Mucosa of descending colon (tissue), 3 donors: ENCODE results near the gene LRRTM4. TPM values are rescaled to one million over a fixed set of nuclear protein-coding genes. Genes with fewer than 3 reads are reported as not detected.

Experiments
- ATAC-seq: fragments of 200-7000 bp; cut with Tn5 transposase; one replicate; pipeline ENCODE4 v1.9.1; 2020; ENCODE audit warnings: mild to moderate bottlenecking, moderate library complexity
- DNase-seq, 3 donors: peaks; one replicate each; pipeline ENCODE4 v3.0.0-alpha.2; 2020
- H3K36me3 ChIP-seq: fragments of 200-600 bp; one replicate; pipeline ENCODE4 v1.8.0; 2021; ENCODE audit warnings: low read depth, mild to moderate bottlenecking
- H3K4me1 ChIP-seq: fragments of 200-600 bp; one replicate; pipeline ENCODE4 v1.8.0; 2021; ENCODE audit warnings: low read depth, mild to moderate bottlenecking
- H3K4me3 ChIP-seq: fragments of 200-600 bp; one replicate; pipeline ENCODE4 v1.8.0; 2021; ENCODE audit warnings: mild to moderate bottlenecking
- H3K9me3 ChIP-seq: fragments of 200-600 bp; one replicate; pipeline ENCODE4 v1.8.0; 2021; ENCODE audit warnings: mild to moderate bottlenecking
- CTCF ChIP-seq: fragments of 200-600 bp; IDR thresholded peaks from one replicate; pipeline ENCODE4 v1.8.0; 2022; ENCODE audit warnings: antibody characterized with exemption, mild to moderate bottlenecking
- intact Hi-C, 2 donors: fragments of 100-400 bp; cut with DNase I in 1 of 2; cut with micrococcal nuclease in 1 of 2; formaldehyde crosslinking; loops; one replicate each; pipeline versions ENCODE4 v1.11.0 to v1.11.1; 2022; cut with DNase I, micrococcal nuclease
- total RNA-seq, 3 donors: library from RNA; stranded (reverse); fragmentation: NEBNext Ultra II Directional in 2 of 3; extraction: Animal tissue kit (Norgen Biotek cat#: 25700) in 2 of 3; gene quantifications; one replicate each; pipeline versions ENCODE4 v1.2.1 to v1.2.4, GENCODE V29; 2021 to 2023
- donor health status: DM: no; HTN: no; CAD: no; lungs with moderate emphysema.
- donor health status: DM: no; HTN: no; CAD: no.
- donor health status: DM: no; HTN: yes; CAD: no.

Gene LRRTM4
- total RNA-seq, 3 donors from 2014 or later: 0.41 to 1.4 TPM; not detected in 1

GRCh38 chr2:76940559-76940958 is 581.6 kb downstream of the LRRTM4 start:
- DNase-seq (no peak), ATAC-seq (no peak)
- no peaks in the 10 kb centered on the region for H3K36me3 ChIP-seq
- H3K4me3 ChIP-seq: no peak overlapping the region
- TF ChIP-seq CTCF: no peak
- no peaks in the 10 kb centered on the region for H3K4me1 ChIP-seq
- H3K9me3 ChIP-seq: no peaks in the 10 kb centered on the region
- intact Hi-C loops: no loop called here

GRCh38 chr2:76938153-76938552 is 584.0 kb downstream of the LRRTM4 start:
- no peak for DNase-seq
- no peak for ATAC-seq

GRCh38 chr2:76932550-76932949 is 589.6 kb downstream of the LRRTM4 start:
- H3K4me3 ChIP-seq: no peak overlapping the region
- ATAC-seq (no peak), DNase-seq (no peak)
- H3K4me1 ChIP-seq: no peaks in the 10 kb centered on the region
- H3K36me3 ChIP-seq: no peaks in the 10 kb centered on the region
- H3K9me3 ChIP-seq: no peaks in the 10 kb centered on the region
- intact Hi-C loops: no loop called here
- TF ChIP-seq CTCF: no peak

More at GRCh38 chr2:76938153-76938552, 584.0 kb downstream of the LRRTM4 start:
- Histone ChIP-seq H3K9me3 (no peaks in the 10 kb centered on the region), H3K4me3 (no peak overlapping the region), H3K36me3 (no peaks in the 10 kb centered on the region), H3K4me1 (no peaks in the 10 kb centered on the region)
- intact Hi-C loops: no loop called here
- TF ChIP-seq CTCF: no peak

- intact Hi-C loops: no loop called here
- Histone ChIP-seq H3K4me1 (no peaks in the 10 kb centered on the region), H3K9me3 (no peaks in the 10 kb centered on the region), H3K36me3 (no peaks in the 10 kb centered on the region), H3K4me3 (no peak overlapping the region)
- no peak for ATAC-seq
- no peak for DNase-seq
- TF ChIP-seq CTCF: no peak
These were observed 592.0 kb downstream of the LRRTM4 start for GRCh38 chr2:76930056-76930744.

GRCh38 chr2:76928026-76928425 is 594.1 kb downstream of the LRRTM4 start:
- no peaks in the 10 kb centered on the region for H3K36me3 ChIP-seq
- H3K9me3 ChIP-seq: no peaks in the 10 kb centered on the region
- DNase-seq (no peak), ATAC-seq (no peak)
- H3K4me1 ChIP-seq: no peaks in the 10 kb centered on the region
- intact Hi-C loops: no loop called here
- no peak overlapping the region for H3K4me3 ChIP-seq
- TF ChIP-seq CTCF: no peak

- no peaks in the 10 kb centered on the region for H3K36me3 ChIP-seq
- DNase-seq (no peak), ATAC-seq (no peak)
- H3K9me3 ChIP-seq: no peaks in the 10 kb centered on the region
- H3K4me3 ChIP-seq: no peak overlapping the region
- no peaks in the 10 kb centered on the region for H3K4me1 ChIP-seq
- intact Hi-C loops: no loop called here
- no peak for TF ChIP-seq CTCF
These were observed 601.2 kb downstream of the LRRTM4 start for GRCh38 chr2:76921006-76921405.
